HG02642 (cell line): Measurements from ENCODE around the gene MAST2.

Experiments used
- ATAC-seq: cut with Tn5 transposase; IDR thresholded peaks from one replicate; pipeline ENCODE4 v1.9.1; 2021; ENCODE audit warnings: mild to moderate bottlenecking; ENCODE audit not compliant: unreplicated experiment, poor library complexity

Gene MAST2

GRCh38 chr1:45971922-45972531, 168.6 kb downstream of the MAST2 start:
- no peak for ATAC-seq

DNA sequence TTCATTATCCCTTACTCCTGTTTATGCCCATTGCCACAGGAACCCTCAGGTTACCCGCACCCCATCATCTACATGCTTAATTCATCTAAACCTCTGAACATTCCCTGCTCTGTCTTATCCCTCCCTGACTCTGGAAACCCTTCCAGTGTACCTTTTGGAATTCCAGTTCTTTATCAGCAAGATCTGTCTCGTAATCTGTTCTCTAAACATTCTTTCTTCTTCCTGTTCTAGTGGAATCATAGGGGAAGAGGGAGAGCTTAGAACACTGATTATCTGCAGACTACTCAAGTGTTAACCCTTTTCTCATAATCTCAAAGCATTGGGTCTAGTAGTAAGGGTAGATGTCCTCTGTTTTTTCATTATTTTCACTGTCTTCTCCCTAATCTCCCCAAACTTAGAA, 169.2 kb downstream of the MAST2 start:
- ATAC-seq = no peak

DNA sequence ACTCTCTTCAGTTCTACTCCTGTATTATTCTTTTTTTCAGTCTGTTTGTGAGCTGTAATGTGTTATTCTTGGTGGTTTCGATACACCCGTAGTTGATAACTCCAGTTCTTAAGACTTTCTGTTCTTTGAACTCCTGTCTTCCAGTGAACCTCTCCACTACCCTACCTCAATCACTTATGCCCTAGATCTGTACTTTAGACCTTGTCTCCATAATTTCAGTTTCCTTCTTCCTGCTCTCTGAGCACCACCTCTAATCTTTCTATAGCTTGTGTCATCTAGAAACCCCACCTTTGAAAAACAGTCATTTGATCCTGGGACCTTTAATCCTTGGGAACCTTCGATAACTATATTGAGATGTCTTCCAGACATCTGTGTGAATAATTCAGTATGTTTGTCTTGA, 169.7 kb downstream of the MAST2 start:
- no peak for ATAC-seq

GRCh38 chr1:45974541-45975269, 171.3 kb downstream of the MAST2 start:
- ATAC-seq = no peak

DNA sequence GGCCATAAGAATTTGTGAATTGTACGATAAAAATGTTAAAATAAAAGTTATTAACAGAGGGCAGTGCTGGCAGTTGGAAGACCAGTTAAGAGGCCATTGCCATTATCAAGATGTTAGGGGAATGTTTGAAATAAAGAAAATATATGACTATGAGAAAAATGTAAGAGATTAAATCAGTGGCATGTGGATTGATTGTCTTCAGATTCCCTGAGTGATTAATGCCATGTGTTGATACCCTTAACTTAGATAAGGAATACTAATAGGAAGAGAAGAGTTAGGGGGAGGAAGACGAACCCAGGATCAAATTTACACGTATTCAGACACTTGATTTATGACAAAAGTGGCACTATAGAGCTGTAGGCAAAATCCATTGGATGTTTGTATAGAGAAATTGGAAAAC, 173.2 kb downstream of the MAST2 start:
- ATAC-seq = no peak

GRCh38 chr1:45979074-45979777, 175.8 kb downstream of the MAST2 start:
- no peak for ATAC-seq

DNA sequence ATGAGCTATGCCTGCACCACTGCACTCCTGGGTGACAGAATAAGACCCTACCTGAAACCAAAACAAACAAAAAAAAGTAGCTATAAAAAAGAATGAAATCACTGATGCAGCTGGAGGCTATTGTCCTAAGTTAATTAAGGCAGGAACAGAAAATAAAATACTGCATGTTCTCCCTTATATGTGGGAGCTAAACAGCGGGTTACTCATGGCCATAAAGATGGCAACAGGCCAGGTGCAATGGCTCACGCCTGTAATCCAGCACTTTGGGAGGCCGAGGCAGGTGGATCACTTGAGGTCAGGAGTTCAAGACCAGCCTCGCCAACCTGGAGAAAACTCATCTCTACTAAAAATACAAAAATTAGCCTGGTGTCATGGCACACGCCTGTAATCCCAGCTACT, 176.4 kb downstream of the MAST2 start:
- ATAC-seq = no peak

GRCh38 chr1:45982359-45982758, 178.9 kb downstream of the MAST2 start:
- ATAC-seq = no peak

GRCh38 chr1:45983967-45984366, 180.6 kb downstream of the MAST2 start:
- ATAC-seq = no peak

- no peak for ATAC-seq
Observed at GRCh38 chr1:45987204-45987603, 183.8 kb downstream of the MAST2 start.

DNA sequence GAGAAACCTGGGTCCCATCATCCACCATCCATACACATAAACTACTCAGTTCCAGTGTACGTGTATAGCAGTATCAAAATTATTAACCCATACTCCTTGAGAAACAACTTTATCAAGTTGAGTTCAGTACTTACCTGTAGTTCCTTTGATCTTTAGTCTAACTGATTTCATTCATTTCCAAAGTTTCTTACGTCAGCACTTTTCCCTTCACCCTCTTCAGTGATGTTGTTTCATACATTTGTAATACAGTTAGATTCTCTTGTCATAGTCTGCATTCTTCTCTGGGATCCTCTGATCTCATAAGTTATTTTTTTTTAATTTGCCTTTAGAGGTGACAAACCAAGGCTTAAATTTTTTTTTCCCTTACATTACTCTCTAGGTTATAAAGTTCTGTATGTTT, 185.8 kb downstream of the MAST2 start:
- no peak for ATAC-seq

- ATAC-seq = no peak
Observed at GRCh38 chr1:45994423-45994822, 191.0 kb downstream of the MAST2 start.

- ATAC-seq = no peak
Observed at GRCh38 chr1:45995298-45995697, 191.9 kb downstream of the MAST2 start.

DNA sequence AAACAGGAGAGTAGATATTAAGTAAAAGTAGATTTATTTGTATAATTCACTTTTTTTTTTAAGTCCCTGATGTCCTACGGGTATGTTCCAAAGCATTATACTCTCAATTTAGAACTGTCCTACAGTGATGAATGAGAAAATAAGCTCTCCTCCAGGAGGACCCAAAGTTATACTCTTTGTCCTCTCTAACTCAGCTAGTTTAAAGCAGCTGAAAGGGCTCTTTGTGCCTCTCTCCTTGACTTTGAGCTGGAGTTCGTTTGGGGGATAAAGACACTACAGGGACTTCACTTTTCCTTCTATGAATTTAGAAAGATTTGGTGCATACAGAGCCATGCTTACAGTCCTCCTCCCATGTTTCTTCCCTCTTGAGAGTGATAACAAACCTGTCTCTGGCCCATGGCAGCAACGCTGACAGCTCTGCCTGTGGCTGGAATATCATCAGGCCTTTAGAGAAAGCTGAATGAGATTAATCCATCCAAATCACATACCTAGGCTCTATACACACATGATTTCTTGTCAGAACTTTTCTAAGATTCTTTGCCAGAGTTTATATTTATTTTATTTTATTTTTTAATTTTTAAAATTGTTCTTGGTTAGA, 194.7 kb downstream of the MAST2 start:
- ATAC-seq = no peak

- ATAC-seq = no peak
Observed at GRCh38 chr1:45999507-45999906, 196.1 kb downstream of the MAST2 start.

- ATAC-seq = no peak
Observed at GRCh38 chr1:46001081-46001785, 197.8 kb downstream of the MAST2 start.

- ATAC-seq = no peak
Observed at GRCh38 chr1:46002551-46003150, 199.2 kb downstream of the MAST2 start.

DNA sequence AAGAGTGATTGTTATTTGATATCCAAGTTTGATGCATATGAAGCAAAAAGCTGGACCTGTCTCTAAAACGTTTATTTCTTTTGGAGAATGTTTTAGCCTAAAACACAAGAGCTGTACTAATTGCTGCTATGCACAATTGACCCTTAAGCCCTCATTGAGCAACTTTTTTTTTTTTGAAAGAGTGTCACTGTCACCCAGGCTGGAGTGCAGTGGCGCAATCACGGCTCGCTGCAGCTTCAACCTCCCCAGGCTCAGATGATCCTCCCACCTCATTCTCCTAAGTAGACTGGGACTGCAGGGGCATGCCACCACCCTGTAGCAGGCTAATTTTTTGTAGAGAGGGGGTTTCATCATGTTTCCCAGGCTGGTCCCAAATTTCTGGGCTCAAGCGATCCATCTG, 199.9 kb downstream of the MAST2 start:
- no peak for ATAC-seq

DNA sequence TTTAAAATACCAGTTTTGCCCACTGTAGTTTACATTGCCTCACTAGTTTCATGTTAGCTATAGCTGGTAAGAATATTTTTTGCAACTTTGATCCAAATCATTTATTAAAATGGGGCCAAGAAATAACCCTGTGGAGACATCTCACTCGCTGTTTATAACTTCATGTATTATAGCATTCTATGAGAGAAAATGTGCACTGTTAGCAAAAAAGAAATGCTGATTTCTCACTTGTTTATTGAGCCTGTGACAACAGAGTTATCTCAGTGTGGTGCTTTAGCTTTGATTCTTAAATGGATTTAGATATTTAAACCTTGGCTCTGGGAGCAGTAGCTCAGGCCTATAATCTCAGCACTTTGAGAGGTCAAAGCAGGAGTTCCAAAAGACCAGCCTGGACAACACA, 201.1 kb downstream of the MAST2 start:
- ATAC-seq = no peak

- ATAC-seq = no peak
Observed at GRCh38 chr1:46005594-46005993, 202.2 kb downstream of the MAST2 start.
